ENCODE results near the gene NELL1. TPM values are rescaled to one million over a fixed set of nuclear protein-coding genes. Genes with fewer than 3 reads are reported as not detected.

Gene NELL1
- total RNA-seq: not detected
- long read RNA-seq: 0 reads

DNA sequence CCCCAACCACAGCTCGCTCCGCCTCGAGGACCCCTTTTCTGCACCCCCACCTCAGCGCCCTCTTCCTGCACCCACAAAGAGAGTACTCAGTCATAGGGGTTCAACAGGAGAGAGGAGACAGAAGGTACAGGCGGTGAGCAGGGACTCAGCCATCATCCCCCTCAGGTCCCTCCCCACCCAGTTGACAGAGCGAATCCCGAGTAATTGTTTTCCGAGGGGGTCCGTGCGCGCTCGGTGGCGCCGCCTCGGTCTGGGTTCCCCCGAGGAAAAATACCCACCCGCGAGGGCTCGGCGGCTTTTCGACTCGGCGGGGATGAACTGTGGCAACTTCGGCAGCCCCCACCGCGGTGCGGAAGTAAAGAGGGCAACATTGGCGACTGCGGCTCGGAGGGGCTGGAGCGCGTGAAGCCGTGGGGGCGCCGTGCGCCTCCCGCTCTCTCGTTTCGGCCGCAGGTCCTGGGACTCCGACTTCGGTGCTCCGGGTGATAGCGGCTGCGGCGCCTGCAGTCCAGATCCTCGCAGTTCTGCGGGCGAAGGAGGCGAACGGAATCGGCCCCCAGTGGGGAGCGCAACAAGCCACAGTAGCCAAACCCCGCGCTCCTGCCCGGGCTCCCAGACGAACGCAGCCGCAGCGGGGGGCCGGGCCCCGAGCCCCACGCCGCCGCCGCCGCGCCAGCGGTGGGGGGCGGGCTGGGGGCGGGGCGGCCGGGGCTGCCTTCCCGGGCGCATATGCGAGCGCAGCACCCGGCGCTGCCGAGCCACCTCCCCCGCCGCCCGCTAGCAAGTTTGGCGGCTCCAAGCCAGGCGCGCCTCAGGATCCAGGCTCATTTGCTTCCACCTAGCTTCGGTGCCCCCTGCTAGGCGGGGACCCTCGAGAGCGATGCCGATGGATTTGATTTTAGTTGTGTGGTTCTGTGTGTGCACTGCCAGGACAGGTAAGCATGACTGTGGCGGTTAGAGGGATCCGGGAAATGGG lies at the start of gene NELL1:
TSS of gene NELL1 (plus strand) at position 743 of the 976 bp plus-strand sequence.
- intact Hi-C loops (cut with DNase I): no loop called here
- DNase-seq (ENCODE audit: low spot score): no peak

GRCh38 chr11:20620988-20621387 lies 48.4 kb upstream of the NELL1 start:
- no peak for DNase-seq (ENCODE audit: low spot score)
- intact Hi-C loops (cut with DNase I): no loop called here

DNA sequence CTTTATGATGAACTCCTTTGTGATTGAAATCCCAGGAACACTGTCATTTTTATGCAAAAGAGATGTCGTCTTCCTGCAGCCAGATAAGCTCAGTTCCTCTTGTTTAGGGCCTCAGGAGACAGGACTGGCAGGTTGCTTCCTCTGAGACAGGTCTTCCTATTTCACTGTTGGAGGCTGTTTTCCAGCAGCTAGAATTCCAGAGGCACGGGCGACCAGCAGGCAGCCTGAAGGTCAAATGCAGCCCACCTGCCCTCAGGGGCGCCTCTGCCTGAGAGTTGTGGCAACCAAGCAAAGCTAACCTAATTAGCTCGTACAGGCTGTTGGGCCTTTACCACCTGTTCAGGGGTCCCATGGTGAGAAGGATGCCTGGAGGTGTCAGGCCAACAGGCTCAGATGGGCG lies 47.7 kb upstream of the NELL1 start:
- intact Hi-C loops (cut with DNase I): no loop called here
- no peak for DNase-seq (ENCODE audit: low spot score)

GRCh38 chr11:20623252-20623651 lies 46.1 kb upstream of the NELL1 start:
- intact Hi-C loops (cut with DNase I): no loop called here

GRCh38 chr11:20626279-20626678 lies 43.1 kb upstream of the NELL1 start:
- no peak for DNase-seq (ENCODE audit: low spot score)
- intact Hi-C loops (cut with DNase I): no loop called here

More at GRCh38 chr11:20623252-20623651, 46.1 kb upstream of the NELL1 start:
- DNase-seq (ENCODE audit: low spot score): no peak

DNA sequence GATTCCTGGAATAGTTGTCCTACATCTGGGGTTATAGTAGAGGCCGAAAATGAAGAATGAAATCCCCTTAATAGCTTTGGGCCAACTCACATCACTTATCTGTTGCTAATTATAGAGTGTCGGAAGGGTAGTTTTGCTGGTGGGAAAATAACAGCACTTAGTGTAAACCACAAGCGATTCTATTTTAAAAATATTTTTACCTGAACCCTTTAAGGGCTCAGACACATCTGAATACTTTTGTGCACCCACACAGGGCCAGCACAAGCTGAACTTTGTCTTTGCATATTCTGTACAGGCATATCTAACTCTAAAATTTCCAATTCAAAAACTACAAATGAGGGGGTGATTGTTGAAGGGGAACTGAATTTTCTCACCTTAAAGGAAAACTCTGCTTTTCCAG lies 42.4 kb upstream of the NELL1 start:
- intact Hi-C loops (cut with DNase I): no loop called here
- DNase-seq (ENCODE audit: low spot score): no peak

GRCh38 chr11:20627701-20628100 lies 41.7 kb upstream of the NELL1 start:
- intact Hi-C loops (cut with DNase I): no loop called here
- no peak for DNase-seq (ENCODE audit: low spot score)

GRCh38 chr11:20631519-20632168 lies 37.7 kb upstream of the NELL1 start:
- intact Hi-C loops (cut with DNase I): no loop called here
- DNase-seq (ENCODE audit: low spot score): no peak

- DNase-seq (ENCODE audit: low spot score): no peak
- intact Hi-C loops (cut with DNase I): no loop called here
These were observed 37.2 kb upstream of the NELL1 start for GRCh38 chr11:20632169-20632532.

- no peak for DNase-seq (ENCODE audit: low spot score)
- intact Hi-C loops (cut with DNase I): no loop called here
These were observed 35.3 kb upstream of the NELL1 start for GRCh38 chr11:20634044-20634443.

DNA sequence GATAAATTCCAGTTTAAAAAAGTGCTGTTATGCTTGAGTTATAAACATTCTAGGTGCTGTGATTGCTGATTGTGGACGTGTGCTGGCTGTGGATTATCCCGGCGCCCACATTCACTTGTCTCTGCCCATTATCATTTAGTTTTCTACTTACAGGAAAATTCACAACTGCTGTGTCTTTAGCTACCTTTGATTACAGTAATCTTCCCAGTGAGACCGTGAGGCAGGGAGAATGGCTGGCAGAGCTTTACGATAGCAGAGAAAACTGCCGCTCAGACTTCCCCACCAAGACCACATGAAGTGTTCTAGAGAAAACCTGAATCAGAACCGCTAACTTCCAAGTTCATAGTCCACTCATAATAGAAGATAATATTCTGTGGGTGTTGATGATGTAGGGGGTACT lies 34.6 kb upstream of the NELL1 start:
- intact Hi-C loops (cut with DNase I): no loop called here
- DNase-seq (ENCODE audit: low spot score): no peak

GRCh38 chr11:20638074-20638473 lies 31.3 kb upstream of the NELL1 start:
- intact Hi-C loops (cut with DNase I): no loop called here
- DNase-seq (ENCODE audit: low spot score): no peak

DNA sequence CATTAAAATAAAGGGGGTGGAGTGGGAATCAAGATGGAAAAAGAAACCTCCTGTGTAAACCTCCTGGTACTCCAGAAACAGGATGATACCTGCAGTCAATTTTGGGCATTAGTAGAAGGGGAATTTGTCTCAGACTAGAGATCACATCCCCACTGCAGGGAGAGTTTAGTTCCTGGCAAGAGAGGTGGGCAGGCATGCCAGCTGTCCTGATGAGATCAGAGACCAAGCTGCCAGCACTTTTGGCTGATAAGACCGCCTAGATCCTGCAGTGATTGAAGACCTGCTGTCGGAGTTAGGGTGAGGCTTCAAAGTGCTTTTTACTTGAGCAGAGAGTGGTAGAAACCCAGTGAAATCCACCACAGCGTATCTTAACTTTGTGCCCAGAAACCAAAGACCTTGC lies 29.7 kb upstream of the NELL1 start:
- no peak for DNase-seq (ENCODE audit: low spot score)
- intact Hi-C loops (cut with DNase I): loop anchor here (10.0 kb wide), 1 partner anchor 1515 kb away; no protein-coding TSS in a partner anchor

DNA sequence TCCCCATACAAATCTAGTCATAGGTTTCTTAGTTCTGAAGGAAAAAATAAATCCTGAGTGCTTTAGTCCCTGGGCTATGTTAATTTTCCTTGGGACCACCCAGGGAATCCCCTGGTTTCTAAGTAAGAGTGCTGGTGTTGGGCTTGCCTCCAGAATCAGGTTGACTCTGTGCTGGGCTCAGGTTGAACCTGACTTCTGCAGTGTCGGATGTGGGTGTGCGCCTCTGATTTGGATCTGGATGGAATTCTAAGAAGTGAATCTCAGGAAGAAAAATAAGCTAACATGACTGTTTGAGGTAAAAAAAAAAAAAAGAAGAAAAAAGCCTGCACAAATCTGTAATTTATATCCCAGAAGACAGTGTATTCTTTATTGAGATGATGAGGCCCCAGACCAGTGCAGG lies 29.0 kb upstream of the NELL1 start:
- intact Hi-C loops (cut with DNase I): loop anchor here (10.0 kb wide), 1 partner anchor 1514 kb away; no protein-coding TSS in a partner anchor
- DNase-seq (ENCODE audit: low spot score): no peak

DNA sequence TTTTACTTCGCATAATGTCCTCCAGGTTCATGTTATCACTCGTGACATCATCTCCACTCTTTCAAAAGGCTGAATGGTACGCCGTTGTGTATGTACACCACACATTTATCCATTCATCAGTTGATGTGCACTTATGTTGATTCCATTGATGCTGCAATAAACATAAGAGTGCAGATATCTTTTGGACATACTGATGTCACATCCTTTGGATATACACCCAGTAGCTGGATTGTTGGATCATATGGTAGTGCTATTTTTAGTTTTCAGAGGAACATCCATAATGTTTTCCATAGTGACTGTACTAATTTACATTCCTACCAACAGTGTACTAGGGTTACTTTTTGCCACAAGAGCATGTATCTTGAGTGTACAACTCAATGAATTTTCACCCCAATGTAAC lies 25.0 kb upstream of the NELL1 start:
- no peak for DNase-seq (ENCODE audit: low spot score)
- intact Hi-C loops (cut with DNase I): loop anchor here (10.0 kb wide), 1 partner anchor 1510 kb away; no protein-coding TSS in a partner anchor

- no peak for DNase-seq (ENCODE audit: low spot score)
- intact Hi-C loops (cut with DNase I): loop anchor here (10.0 kb wide), 1 partner anchor 1507 kb away; no protein-coding TSS in a partner anchor
These were observed 21.3 kb upstream of the NELL1 start for GRCh38 chr11:20647976-20648565.

DNA sequence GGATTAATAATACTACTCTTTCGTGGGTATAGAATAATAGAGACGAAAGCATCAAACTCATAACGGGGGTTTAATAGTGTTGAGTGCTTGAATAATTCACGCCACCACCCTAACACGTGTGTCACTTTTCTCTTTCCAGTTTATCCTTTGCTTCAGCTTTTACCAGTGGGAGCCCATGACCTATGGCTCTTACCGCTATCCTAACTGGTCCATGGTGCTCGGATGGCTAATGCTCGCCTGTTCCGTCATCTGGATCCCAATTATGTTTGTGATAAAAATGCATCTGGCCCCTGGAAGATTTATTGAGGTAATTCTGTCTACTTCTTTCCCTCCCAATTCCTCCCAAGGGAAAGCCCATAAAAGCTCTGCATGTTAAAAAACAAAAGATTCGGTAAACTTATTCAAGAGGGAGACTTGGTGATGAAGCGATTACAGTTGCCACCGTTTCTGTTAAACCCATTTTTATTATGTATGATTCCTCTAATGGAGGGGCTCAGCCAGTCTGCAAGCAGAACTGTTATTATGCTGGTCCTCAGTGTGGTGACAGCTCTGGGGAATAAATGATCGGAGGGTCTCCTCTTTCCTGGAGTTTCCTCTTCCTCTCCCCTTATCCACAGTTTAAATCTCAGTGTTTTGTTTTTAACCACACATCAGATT lies 17.1 kb upstream of the NELL1 start:
- intact Hi-C loops (cut with DNase I): no loop called here
- no peak for DNase-seq (ENCODE audit: low spot score)

DNA sequence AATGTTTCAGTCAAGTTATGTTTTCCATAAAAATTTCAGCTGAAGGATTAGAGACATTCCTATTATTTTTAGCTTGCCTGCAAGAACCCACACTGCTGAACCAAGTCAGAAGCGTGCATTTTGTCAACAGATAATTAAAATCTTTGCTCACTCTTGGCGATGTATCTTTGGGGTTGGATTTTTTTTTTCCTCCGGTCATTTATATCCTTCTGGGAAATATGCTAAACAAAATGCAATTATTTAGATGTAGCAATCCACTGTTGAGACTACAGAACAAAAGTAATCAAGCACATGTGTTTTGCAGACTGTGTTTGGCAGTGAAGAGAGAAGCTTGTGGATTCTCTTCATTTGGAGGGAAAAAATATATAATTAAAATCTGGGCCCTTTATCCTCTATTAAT lies 15.3 kb upstream of the NELL1 start:
- intact Hi-C loops (cut with DNase I): no loop called here
- DNase-seq (ENCODE audit: low spot score): no peak

DNA sequence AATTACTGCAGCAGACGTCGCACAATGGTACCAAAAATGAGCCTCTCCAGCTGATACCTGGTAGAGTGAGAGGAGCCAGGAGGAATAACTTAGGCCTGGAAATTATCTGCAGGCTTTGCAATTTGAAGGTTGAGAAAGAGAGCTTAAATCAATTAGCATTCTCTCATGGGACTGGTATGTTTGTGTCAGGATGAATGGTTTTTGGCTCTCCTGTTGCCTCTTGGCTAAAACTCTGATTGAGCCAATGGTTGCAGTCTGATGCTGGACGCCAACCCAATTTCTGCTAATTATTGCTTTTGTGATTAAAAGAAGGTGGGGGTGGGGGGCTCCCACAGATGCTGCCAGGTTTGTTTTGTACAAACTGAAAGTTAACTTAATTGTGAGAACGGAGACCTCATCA lies 12.5 kb upstream of the NELL1 start:
- DNase-seq (ENCODE audit: low spot score): no peak
- intact Hi-C loops (cut with DNase I): no loop called here

DNA sequence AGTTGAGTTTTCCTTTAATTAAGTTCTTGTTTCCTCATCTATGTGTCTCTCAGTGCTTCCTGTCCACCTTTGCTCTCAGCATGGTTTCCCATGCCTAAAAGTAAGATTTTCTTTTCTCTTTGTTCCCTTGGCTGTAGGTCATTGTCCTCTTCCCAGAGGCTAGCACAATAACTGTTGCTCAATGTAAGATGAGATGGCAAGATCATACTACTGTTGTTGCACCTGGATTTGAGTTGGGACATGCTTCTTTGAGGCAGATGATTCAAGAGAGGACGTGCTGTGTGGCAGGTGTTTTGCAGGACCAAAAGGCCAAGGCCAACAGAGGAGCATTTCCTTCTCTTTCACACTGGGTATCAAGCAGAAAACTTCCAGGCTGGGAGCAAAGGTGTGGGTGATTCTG lies 11.3 kb upstream of the NELL1 start:
- DNase-seq (ENCODE audit: low spot score): no peak
- intact Hi-C loops (cut with DNase I): no loop called here

All from cardiac septum (tissue), 1 donor.